HCT116 (cell line): ENCODE data around the gene CDR2.

Experiments
- CEBPB ChIP-seq: IDR thresholded peaks from 2 replicates; pipeline ENCODE4 v1.6.1; 2012; ENCODE audit warnings: low read depth
- EGR1 ChIP-seq: IDR thresholded peaks from 2 replicates; pipeline ENCODE4 v1.6.1; 2012; ENCODE audit warnings: low read depth
- EZH2 ChIP-seq: fragments of 200-600 bp; sonication (generic); IDR thresholded peaks from 2 replicates; pipeline ENCODE4 v1.6.1; 2017; ENCODE audit warnings: antibody characterized with exemption, mixed run types
- EZH2phosphoT487 ChIP-seq: fragments of 200-600 bp; IDR thresholded peaks from 2 replicates; pipeline ENCODE4 v1.6.1; 2018; ENCODE audit warnings: antibody characterized with exemption, borderline replicate concordance
- JUND ChIP-seq: IDR thresholded peaks from 2 replicates; pipeline ENCODE4 v1.6.1; 2012
- POLR2A ChIP-seq: IDR thresholded peaks from 2 replicates; pipeline ENCODE4 v1.7.0; 2011; ENCODE audit warnings: borderline replicate concordance; ENCODE audit not compliant: insufficient read depth, insufficient read length; ENCODE audit errors: extremely low read depth
- RAD21 ChIP-seq: IDR thresholded peaks from 2 replicates; pipeline ENCODE4 v1.6.1; 2012; ENCODE audit warnings: low read depth, mild to moderate bottlenecking
- REST ChIP-seq: IDR thresholded peaks from 2 replicates; pipeline ENCODE4 v1.6.1; 2012; ENCODE audit warnings: low read depth
- TCF7L2 ChIP-seq: IDR thresholded peaks from 2 replicates; pipeline ENCODE4 v1.7.0; 2011; ENCODE audit warnings: borderline replicate concordance, inconsistent platforms; ENCODE audit not compliant: insufficient read depth, insufficient read length; ENCODE audit errors: extremely low read depth
- YY1 ChIP-seq: IDR thresholded peaks from 2 replicates; pipeline ENCODE4 v1.6.1; 2011; ENCODE audit warnings: low read length, low read depth, moderate library complexity, mild to moderate bottlenecking; ENCODE audit not compliant: insufficient replicate concordance; ENCODE audit errors: extremely low read depth
- ZNF274 ChIP-seq: fragments of 200-500 bp; sonication (Bioruptor generic); IDR thresholded peaks from 2 replicates; pipeline ENCODE4 v1.6.1; 2014; ENCODE audit warnings: mild to moderate bottlenecking, low read depth, low read length, inconsistent platforms
- TF ChIP-seq, protein P1 (sequence below), 3 experiments: fragments of 200-600 bp in 1 of 3; sonication (generic) in 1 of 3; IDR thresholded peaks in 2 of 3; conservative IDR thresholded peaks in 1 of 3; 2 replicates each; pipeline ENCODE4 v1.5.1; 2012 to 2017; ENCODE audit warnings: low read depth in 2 of 3, low read length in 2 of 3, antibody characterized with exemption in 1 of 3, borderline replicate concordance in 1 of 3, control low read depth in 1 of 3, mild to moderate bottlenecking in 1 of 3, mixed read lengths in 1 of 3, mixed run types in 1 of 3, moderate library complexity in 1 of 3; ENCODE audit not compliant: insufficient read depth in 1 of 3

- TF ChIP-seq RAD21: no peak
- no peak for TF ChIP-seq YY1
- TF ChIP-seq REST: no peak
- TF ChIP-seq, protein P1, sequence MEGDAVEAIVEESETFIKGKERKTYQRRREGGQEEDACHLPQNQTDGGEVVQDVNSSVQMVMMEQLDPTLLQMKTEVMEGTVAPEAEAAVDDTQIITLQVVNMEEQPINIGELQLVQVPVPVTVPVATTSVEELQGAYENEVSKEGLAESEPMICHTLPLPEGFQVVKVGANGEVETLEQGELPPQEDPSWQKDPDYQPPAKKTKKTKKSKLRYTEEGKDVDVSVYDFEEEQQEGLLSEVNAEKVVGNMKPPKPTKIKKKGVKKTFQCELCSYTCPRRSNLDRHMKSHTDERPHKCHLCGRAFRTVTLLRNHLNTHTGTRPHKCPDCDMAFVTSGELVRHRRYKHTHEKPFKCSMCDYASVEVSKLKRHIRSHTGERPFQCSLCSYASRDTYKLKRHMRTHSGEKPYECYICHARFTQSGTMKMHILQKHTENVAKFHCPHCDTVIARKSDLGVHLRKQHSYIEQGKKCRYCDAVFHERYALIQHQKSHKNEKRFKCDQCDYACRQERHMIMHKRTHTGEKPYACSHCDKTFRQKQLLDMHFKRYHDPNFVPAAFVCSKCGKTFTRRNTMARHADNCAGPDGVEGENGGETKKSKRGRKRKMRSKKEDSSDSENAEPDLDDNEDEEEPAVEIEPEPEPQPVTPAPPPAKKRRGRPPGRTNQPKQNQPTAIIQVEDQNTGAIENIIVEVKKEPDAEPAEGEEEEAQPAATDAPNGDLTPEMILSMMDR (IDR thresholded peaks at IDR 0.05 in 2 of 3, conservative IDR thresholded peaks at IDR 0.05 in 1 of 3; ENCODE audit: borderline replicate concordance in 1 of 3, insufficient read depth in 1 of 3, low read depth in 2 of 3, low read length in 2 of 3): no peak
- TF ChIP-seq EZH2: no peak
- no peak for TF ChIP-seq ZNF274
- TF ChIP-seq CEBPB: no peak
- no peak for TF ChIP-seq TCF7L2
- TF ChIP-seq POLR2A: no peak
- no peak for TF ChIP-seq JUND
- no peak for TF ChIP-seq EZH2phosphoT487
- TF ChIP-seq EGR1: no peak
Observed at GRCh38 chr16:22366889-22367288, 7.5 kb downstream of the CDR2 start.
